Adrenal gland (tissue), 12 donors: ENCODE results near the gene C11orf42. TPM values are rescaled to one million over a fixed set of nuclear protein-coding genes. Genes with fewer than 3 reads are reported as not detected.

Experiments
- DNase-seq, 7 donors: peaks; one replicate each; pipeline ENCODE4 v3.0.0-alpha.2; 2019 to 2020
- H3K27ac ChIP-seq, 5 donors: fragments of 200-600 bp; sonication (generic) in 4 of 5; 1 replicate in 3 of 5; 2 replicates in 2 of 5; pipeline versions ENCODE4 v1.5.1 to v1.8.0; 2016 to 2020; ENCODE audit warnings: mild to moderate bottlenecking in 1 of 5
- H3K27me3 ChIP-seq: fragments of 200-600 bp; 2 replicates; pipeline ENCODE4 v1.8.0; 2021
- H3K36me3 ChIP-seq, 2 donors: fragments of 200-600 bp; replicated peaks in 1 of 2; 1 replicate in 1 of 2; 2 replicates in 1 of 2; pipeline versions ENCODE4 v1.5.1 to v1.8.0; 2018 to 2022
- H3K4me1 ChIP-seq, 2 donors: fragments of 200-600 bp; replicated peaks in 1 of 2; 1 replicate in 1 of 2; 2 replicates in 1 of 2; pipeline versions ENCODE4 v1.5.1 to v1.8.0; 2018 to 2021
- H3K4me3 ChIP-seq, 4 donors: fragments of 200-600 bp; sonication (generic) in 3 of 4; one replicate each; pipeline ENCODE4 v1.5.1; 2016 to 2018
- H3K9me3 ChIP-seq, 3 donors: fragments of 200-600 bp; sonication (generic) in 1 of 3; replicated peaks in 1 of 3; 1 replicate in 2 of 3; 2 replicates in 1 of 3; pipeline versions ENCODE4 v1.5.1 to v1.8.0; 2016 to 2021
- POLR2A ChIP-seq, 2 donors: fragments of 450-650 bp; IDR thresholded peaks; one replicate each; pipeline ENCODE4 v1.6.1; 2017; ENCODE audit warnings: antibody characterized with exemption in 2 of 2, mild to moderate bottlenecking in 2 of 2, moderate library complexity in 1 of 2
- WGBS, 4 donors: extraction: QIAGEN DNeasy Blood & Tissue Kit in 2 of 4; methylation state at CpG; one replicate each; pipeline versions ENCODE4 v1.1.5 to v1.1.7; 2013 to 2017; 5-methylcytosine and 5-hydroxymethylcytosine counted together
- intact Hi-C, 2 donors: fragments of 100-400 bp; cut with DNase I; formaldehyde crosslinking; loops; one replicate each; pipeline versions ENCODE4 v1.14.1 to v1.15.0; 2022 to 2023
- polyA plus RNA-seq, 3 donors: library from polyadenylated mRNA; stranded (reverse); fragments of 200-250 nt in 2 of 3; fragments of 350-450 nt in 1 of 3; fragmentation: Illumina TruSeq in 1 of 3; extraction: RNeasy Lipid Tissue Mini Kit (QIAGEN cat#74804) in 1 of 3; gene quantifications; one replicate each; pipeline ENCODE4 v1.2.3, GENCODE V29; 2013 to 2014
- total RNA-seq, 9 donors: library from RNA; depleted of rRNA in 4 of 9; stranded (reverse); fragments of >200 nt in 4 of 9; fragments of 120-200 nt in 1 of 9; fragmentation: NEBNext Ultra II Directional in 1 of 9; extraction: Animal tissue kit (Norgen Biotek cat#: 25700) in 1 of 9; gene quantifications; one replicate each; pipeline versions ENCODE4 v1.1.0 to v1.2.4, GENCODE V29; 2013 to 2023
- TF ChIP-seq, protein P1 (sequence below), 6 experiments: fragments of 450-650 bp in 4 of 6; fragments of 200-600 bp in 2 of 6; sonication (generic) in 1 of 6; IDR thresholded peaks; 1 replicate in 5 of 6; 2 replicates in 1 of 6; pipeline versions ENCODE4 v1.5.1 to v1.8.0; 2016 to 2021; ENCODE audit warnings: antibody characterized with exemption in 6 of 6, mild to moderate bottlenecking in 2 of 6, moderate library complexity in 1 of 6
- donor health status: healthy with polysubstance abuse.
- donor health status: Bipolar disorder and iron deficiency.
- donor health status: DM: yes; HTN: yes; CAD: no.
- donor health status: DM: no; HTN: no; CAD: no.
- donor health status: DM: no; HTN: no; CAD: no.
- donor health status: DM: yes; HTN: yes; CAD: no.

The C11orf42 gene
- total and polyA plus RNA-seq, 12 donors: not detected

DNA sequence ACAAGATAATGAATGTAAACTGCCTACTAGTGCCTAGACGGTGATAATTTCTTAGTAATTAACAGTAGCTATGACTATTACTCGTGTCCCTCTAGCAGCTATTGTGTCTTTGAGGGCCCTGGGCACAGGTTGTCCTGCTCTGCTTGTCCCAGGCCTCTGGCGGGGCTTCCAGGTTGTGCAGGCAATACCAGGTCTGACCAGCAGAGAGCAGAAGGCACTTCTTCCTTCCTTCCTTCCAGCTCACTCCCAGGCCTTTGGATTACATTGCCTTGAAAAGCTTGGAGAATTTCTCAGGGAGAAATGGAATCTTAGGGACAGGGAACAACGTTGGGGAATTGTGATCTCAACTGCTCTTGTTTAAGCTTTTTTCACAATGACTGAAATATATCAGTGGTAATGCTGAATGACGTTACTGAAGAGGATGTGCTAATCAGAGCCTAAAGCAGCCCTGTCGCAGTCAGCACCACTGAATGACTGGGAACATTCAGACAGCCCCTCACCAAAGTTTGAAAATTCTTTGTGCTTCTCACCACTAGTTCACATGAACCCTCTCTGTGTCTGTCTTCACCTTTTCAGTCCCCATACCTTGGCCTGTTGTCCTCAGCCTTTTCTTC is 45.9 kb downstream of the C11orf42 start:
- Histone ChIP-seq H3K4me3 (no peak overlapping the region), H3K27me3 (no peaks in the 10 kb centered on the region), H3K27ac (peak overlapping the region; percentile 48 to 91 (median 85)), H3K36me3 (no peaks in the 10 kb centered on the region), H3K4me1 (peaks cover 20 to 21% of the 10 kb centered on the region in 2 donors), H3K9me3 (no peaks in the 10 kb centered on the region)
- DNase-seq: peak; percentile 61 to 92 (median 76)
- WGBS, 4 donors: 53 to 60% (median 56%) methylated on average over 6 of the region's 6 CpGs
- intact Hi-C loops: no loop called here
- TF ChIP-seq, protein P1, sequence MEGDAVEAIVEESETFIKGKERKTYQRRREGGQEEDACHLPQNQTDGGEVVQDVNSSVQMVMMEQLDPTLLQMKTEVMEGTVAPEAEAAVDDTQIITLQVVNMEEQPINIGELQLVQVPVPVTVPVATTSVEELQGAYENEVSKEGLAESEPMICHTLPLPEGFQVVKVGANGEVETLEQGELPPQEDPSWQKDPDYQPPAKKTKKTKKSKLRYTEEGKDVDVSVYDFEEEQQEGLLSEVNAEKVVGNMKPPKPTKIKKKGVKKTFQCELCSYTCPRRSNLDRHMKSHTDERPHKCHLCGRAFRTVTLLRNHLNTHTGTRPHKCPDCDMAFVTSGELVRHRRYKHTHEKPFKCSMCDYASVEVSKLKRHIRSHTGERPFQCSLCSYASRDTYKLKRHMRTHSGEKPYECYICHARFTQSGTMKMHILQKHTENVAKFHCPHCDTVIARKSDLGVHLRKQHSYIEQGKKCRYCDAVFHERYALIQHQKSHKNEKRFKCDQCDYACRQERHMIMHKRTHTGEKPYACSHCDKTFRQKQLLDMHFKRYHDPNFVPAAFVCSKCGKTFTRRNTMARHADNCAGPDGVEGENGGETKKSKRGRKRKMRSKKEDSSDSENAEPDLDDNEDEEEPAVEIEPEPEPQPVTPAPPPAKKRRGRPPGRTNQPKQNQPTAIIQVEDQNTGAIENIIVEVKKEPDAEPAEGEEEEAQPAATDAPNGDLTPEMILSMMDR (IDR thresholded peaks at IDR 0.05): peak; percentile 69 to 97 (median 83)
- TF ChIP-seq POLR2A (IDR thresholded peaks at IDR 0.05): no peak

DNA sequence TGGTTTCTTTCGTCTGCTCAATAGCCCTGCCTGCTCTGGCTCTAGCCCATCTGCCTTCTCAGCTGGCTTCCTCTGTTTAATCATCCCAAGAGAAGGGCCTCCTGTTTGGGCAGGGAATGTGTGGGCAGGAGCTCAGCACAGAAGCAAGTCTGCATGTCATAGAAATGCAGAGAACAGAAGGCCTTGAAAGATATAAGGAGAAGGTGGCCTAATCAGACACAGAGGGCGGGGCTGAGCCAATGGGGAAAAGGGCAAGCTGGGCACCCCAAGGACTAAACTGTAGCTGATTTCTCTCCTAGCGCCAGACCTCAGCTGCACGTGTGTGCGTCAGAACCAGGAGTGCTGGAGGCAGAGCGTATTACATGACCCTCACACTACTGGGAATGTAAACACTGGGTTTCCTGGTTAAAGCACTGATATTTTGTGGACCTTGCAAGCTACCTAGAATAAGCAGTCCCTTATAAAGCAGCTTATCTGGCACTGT is 46.7 kb downstream of the C11orf42 start:
- H3K9me3 ChIP-seq: no peaks in the 10 kb centered on the region
- TF ChIP-seq POLR2A (IDR thresholded peaks at IDR 0.05): peak in 1 of 2 donors; percentile 68
- TF ChIP-seq, protein P1 (IDR thresholded peaks at IDR 0.05): no peak
- 45 to 63% (median 50%) methylated on average over 6 of the region's 6 CpGs for WGBS, 4 donors
- H3K27ac ChIP-seq: peak overlapping the region; percentile 48 to 91 (median 85)
- H3K4me1 ChIP-seq: peaks cover 20 to 21% of the 10 kb centered on the region in 2 donors
- intact Hi-C loops: no loop called here
- no peak overlapping the region for H3K4me3 ChIP-seq
- peak; percentile 69 to 90 (median 86) for DNase-seq
- no peaks in the 10 kb centered on the region for H3K36me3 ChIP-seq
- no peaks in the 10 kb centered on the region for H3K27me3 ChIP-seq

DNA sequence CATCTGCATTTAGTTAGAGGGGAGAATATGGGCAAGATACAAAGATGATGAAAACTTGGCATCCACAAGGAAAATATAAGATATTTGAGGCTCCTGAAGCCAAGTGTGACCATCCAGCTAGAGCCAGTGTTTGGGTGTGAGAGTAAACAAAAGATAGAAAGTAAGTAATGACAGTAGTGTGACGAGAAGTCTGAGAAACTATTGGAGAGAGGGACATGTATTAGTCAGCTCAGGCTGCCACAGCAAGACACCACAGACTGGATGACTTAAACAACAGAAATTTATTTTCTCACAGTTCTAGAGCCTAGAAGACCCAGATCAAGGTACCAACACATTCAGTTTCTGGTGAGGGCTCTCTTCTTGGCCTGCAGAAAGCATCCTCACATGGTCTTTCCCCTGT is 47.8 kb downstream of the C11orf42 start:
- no peak for DNase-seq
- Histone ChIP-seq H3K27me3 (no peaks in the 10 kb centered on the region), H3K36me3 (no peaks in the 10 kb centered on the region), H3K27ac (peak overlapping the region in 2 of 5 donors; percentile 85 to 91), H3K4me3 (no peak overlapping the region), H3K9me3 (no peaks in the 10 kb centered on the region), H3K4me1 (peaks cover 20 to 21% of the 10 kb centered on the region in 2 donors)
- TF ChIP-seq, protein P1 (IDR thresholded peaks at IDR 0.05): no peak
- no peak for TF ChIP-seq POLR2A (IDR thresholded peaks at IDR 0.05)
- 73 to 100% (median 84%) methylated on average over 1 of the region's 1 CpG for WGBS, 4 donors
- intact Hi-C loops: no loop called here

DNA sequence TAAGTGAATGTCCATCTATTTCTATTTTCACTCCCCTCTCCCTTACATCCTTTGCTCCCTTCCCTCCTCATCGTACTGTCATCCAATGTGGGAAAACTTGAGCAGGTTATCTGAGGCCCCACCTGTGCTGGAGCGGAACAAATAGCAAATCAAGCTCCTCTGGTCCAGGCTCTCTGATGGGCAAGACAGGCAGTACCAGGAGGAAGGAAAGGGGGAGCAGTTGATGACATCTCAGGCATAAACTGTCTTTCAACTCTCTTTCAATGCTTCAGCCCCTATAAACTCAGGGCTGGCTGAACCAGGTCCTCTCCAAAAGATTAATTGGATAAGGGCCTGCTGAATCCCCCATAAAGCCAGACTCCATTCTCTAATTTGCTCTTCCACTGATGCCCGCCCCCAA is 52.8 kb downstream of the C11orf42 start:
- Histone ChIP-seq H3K36me3 (no peaks in the 10 kb centered on the region), H3K4me3 (no peak overlapping the region), H3K27ac (no peak overlapping the region), H3K27me3 (peaks cover 2% of the 10 kb centered on the region), H3K4me1 (peaks cover 11 to 14% of the 10 kb centered on the region in 2 donors), H3K9me3 (no peaks in the 10 kb centered on the region)
- no peak for DNase-seq
- TF ChIP-seq, protein P1 (IDR thresholded peaks at IDR 0.05): no peak
- TF ChIP-seq POLR2A (IDR thresholded peaks at IDR 0.05): no peak
- WGBS, 4 donors: 77 to 89% (median 83%) methylated on average over 3 of the region's 3 CpGs
- intact Hi-C loops: no loop called here
